ENCODE measurements around the gene COPZ1. TPM values are rescaled to one million over a fixed set of nuclear protein-coding genes. Genes with fewer than 3 reads are reported as not detected.

COPZ1 gene
- total RNA-seq, 4 donors from 2014 or later: 91.8 to 145 (median 107) TPM

DNA sequence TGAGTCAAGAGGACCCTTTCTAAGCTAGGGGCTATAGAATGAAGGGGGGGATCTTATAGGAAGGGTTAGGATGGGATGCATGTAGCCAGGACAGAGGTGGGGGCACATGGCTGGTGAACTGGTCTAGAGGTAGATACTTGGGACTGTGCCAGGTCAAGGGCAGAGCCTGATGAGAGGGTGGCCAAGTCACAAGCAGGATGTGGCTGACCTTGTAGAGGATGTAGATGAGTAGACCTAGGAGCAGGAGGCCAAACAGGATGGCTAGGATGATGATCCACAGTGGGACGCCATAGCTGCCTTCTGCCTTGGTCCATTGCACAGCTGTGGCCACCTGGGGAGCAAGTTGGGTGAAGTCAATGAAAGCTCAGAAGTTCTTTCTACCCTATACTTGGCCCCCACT, 72.2 kb downstream of the COPZ1 start:
- ATAC-seq (no peak), DNase-seq (no peak)
- Histone ChIP-seq H3K9me3 (no peaks in the 10 kb centered on the region), H3K4me1 (no peaks in the 10 kb centered on the region), H3K27ac (no peak overlapping the region), H3K27me3 (no peaks in the 10 kb centered on the region), H3K4me3 (no peak overlapping the region), H3K36me3 (peaks cover 0 to 54% of the 10 kb centered on the region in 2 donors)
- intact Hi-C loops (cut with DNase I; ENCODE audit: low total_unique reads): no loop called here
- TF ChIP-seq, protein P1, sequence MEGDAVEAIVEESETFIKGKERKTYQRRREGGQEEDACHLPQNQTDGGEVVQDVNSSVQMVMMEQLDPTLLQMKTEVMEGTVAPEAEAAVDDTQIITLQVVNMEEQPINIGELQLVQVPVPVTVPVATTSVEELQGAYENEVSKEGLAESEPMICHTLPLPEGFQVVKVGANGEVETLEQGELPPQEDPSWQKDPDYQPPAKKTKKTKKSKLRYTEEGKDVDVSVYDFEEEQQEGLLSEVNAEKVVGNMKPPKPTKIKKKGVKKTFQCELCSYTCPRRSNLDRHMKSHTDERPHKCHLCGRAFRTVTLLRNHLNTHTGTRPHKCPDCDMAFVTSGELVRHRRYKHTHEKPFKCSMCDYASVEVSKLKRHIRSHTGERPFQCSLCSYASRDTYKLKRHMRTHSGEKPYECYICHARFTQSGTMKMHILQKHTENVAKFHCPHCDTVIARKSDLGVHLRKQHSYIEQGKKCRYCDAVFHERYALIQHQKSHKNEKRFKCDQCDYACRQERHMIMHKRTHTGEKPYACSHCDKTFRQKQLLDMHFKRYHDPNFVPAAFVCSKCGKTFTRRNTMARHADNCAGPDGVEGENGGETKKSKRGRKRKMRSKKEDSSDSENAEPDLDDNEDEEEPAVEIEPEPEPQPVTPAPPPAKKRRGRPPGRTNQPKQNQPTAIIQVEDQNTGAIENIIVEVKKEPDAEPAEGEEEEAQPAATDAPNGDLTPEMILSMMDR (IDR thresholded peaks at IDR 0.05 in 4 of 5, conservative IDR thresholded peaks at IDR 0.05 in 1 of 5): no peak
- TF ChIP-seq POLR2A (IDR thresholded peaks at IDR 0.05): no peak
- in situ Hi-C loops (cut with MboI; ENCODE audit: low sequenced_read_pairs in 4 of 4): loop anchor here in 2 of 4 donors (5.0 kb wide), 2 partner anchors 40 to 45 kb away; no protein-coding TSS in a partner anchor

DNA sequence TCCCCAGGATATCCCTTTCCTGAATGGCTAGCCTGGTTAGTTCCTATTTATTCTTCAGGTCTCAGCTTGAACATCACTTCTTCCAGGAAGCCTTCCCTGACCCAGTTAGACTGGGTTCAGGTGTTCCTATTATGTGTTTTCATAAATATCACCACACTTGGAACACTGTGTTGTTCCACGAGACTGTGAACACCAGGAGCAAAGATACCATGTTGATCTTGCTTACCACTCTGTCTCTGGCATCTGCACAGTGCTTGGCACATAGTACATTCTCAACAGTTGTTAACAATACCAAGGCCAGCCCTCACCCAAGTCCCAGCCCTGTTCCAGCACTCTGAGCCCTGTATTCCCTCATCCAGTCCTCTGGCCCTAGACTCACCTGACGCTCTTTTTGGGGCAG, 73.3 kb downstream of the COPZ1 start:
- in situ Hi-C loops (cut with MboI; ENCODE audit: low sequenced_read_pairs in 4 of 4): loop anchor here in 2 of 4 donors (5.0 kb wide), 2 partner anchors 39 to 44 kb away; no protein-coding TSS in a partner anchor

DNA sequence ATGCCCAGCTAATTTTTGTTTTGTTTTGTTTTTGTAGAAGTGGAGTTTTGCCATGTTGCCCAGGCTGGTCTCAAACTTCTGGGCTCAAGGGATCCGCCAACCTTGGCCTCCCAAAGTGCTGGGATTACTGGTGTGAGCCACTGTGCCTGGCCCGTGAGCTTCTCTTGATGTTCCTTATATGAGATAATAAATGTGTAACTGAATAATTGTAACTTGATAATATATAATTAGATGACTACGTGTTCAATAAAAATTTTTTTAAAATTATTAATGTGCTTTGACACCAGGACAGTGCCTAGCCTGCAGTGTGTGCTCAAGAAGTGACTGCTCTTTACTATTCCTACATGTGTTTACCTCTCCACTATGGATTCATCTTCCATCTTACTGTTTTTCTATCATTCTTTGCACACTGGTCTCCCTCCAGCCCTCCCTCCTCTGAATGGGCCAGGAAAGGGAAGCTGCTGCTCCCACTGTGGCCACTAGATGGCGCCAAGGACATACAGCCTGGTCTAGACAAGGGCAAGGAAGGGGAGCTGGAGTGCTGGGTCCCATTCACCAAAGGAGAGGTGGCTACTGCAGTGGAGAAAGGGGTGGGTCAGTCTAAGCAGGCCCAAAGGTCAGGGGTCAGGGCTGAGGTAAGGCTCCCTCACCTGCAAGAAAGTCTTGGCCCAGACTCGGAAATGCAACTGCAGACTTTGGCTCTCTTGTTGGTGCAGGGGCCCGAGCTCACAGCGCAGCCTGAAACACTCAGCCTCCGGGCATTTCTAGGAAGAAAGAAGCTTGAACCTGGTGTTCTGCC, 74.3 kb downstream of the COPZ1 start:
- TF ChIP-seq, protein P1 (IDR thresholded peaks at IDR 0.05 in 4 of 5, conservative IDR thresholded peaks at IDR 0.05 in 1 of 5): peak; percentile 95 to 99 (median 95)
- no peak for TF ChIP-seq POLR2A (IDR thresholded peaks at IDR 0.05)
- H3K4me3 ChIP-seq: no peak overlapping the region
- intact Hi-C loops (cut with DNase I; ENCODE audit: low total_unique reads): loop anchor here (1.0 kb wide), 1 partner anchor 40 kb away; no protein-coding TSS in a partner anchor
- H3K9me3 ChIP-seq: no peaks in the 10 kb centered on the region
- H3K27ac ChIP-seq: no peak overlapping the region
- H3K36me3 ChIP-seq: peaks cover 0 to 72% of the 10 kb centered on the region in 2 donors
- ATAC-seq: peak; percentile 69 to 89
- in situ Hi-C loops (cut with MboI; ENCODE audit: low sequenced_read_pairs in 4 of 4): loop anchor here in 2 of 4 donors (5.0 kb wide), 2 partner anchors 38 to 43 kb away; no protein-coding TSS in a partner anchor
- H3K4me1 ChIP-seq: no peaks in the 10 kb centered on the region
- no peaks in the 10 kb centered on the region for H3K27me3 ChIP-seq
- DNase-seq: peak in 1 of 2 donors; percentile 78

More for the DNA sequence above, 73.3 kb downstream of the COPZ1 start:
- ATAC-seq (no peak), DNase-seq (no peak)
- Histone ChIP-seq H3K27me3 (no peaks in the 10 kb centered on the region), H3K27ac (no peak overlapping the region), H3K9me3 (no peaks in the 10 kb centered on the region), H3K4me3 (no peak overlapping the region), H3K36me3 (peaks cover 0 to 63% of the 10 kb centered on the region in 2 donors), H3K4me1 (no peaks in the 10 kb centered on the region)
- TF ChIP-seq, protein P1 (IDR thresholded peaks at IDR 0.05 in 4 of 5, conservative IDR thresholded peaks at IDR 0.05 in 1 of 5): no peak
- no peak for TF ChIP-seq POLR2A (IDR thresholded peaks at IDR 0.05)
- intact Hi-C loops (cut with DNase I; ENCODE audit: low total_unique reads): no loop called here

DNA sequence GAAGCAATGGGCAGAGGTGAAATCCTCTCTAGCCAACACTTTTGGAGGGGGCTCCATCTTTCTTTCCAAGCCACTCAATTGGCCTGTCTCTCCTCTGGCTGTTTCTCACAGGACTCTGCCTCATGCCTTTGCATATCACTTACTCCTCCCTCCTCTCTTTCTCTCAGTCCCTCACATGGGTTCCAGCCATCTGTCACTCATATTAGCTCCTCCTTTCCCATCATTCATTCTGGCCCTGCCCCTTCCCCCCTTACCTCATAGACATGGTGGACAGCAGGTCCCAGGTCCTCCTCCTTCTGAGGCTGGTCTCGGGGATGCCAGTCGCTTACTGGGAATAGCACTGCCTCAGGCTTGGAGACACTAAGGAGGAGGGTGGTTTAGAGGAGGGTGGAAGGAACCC, 76.2 kb downstream of the COPZ1 start:
- no peak overlapping the region for H3K27ac ChIP-seq
- intact Hi-C loops (cut with DNase I; ENCODE audit: low total_unique reads) (no loop called here), in situ Hi-C loops (cut with MboI; ENCODE audit: low sequenced_read_pairs in 4 of 4) (loop anchor here in 2 of 4 donors (5.0 kb wide), 2 partner anchors 36 to 41 kb away; no protein-coding TSS in a partner anchor)
- no peaks in the 10 kb centered on the region for H3K4me1 ChIP-seq
- peaks cover 0 to 83% of the 10 kb centered on the region in 2 donors for H3K36me3 ChIP-seq
- DNase-seq (no peak), ATAC-seq (no peak)
- H3K4me3 ChIP-seq: no peak overlapping the region
- H3K27me3 ChIP-seq: no peaks in the 10 kb centered on the region
- H3K9me3 ChIP-seq: no peaks in the 10 kb centered on the region
- TF ChIP-seq, protein P1 (IDR thresholded peaks at IDR 0.05 in 4 of 5, conservative IDR thresholded peaks at IDR 0.05 in 1 of 5): no peak
- no peak for TF ChIP-seq POLR2A (IDR thresholded peaks at IDR 0.05)

MicroRNA genes within 50 kb of the gene (microRNA counts, 767-probe panel; counts per million panel counts)
- 6,358 to 7,438 counts per million in 2 donors for microRNA hsa-miR-148b-3p

Small RNA genes lying within 50 kb of the gene (microRNA-seq; reads per million reads assigned to microRNA genes)
- gene MIR148B (ENCODE audit: borderline replicate concordance in 2 of 2): 83.7 to 95.8 reads per million in 2 donors

Other genes with a start within 250 kb of the COPZ1 start
- 10 to 100 TPM; 25.3 to 51.8 (median 35.4) TPM for gene SMUG1, start 136.1 kb upstream of the COPZ1 start, total RNA-seq
- gene CBX5, start 45.0 kb upstream of the COPZ1 start, total RNA-seq: 1 to 10 TPM; 7.9 to 8.9 (median 8.1) TPM
- gene HNRNPA1, start 44.4 kb upstream of the COPZ1 start, total RNA-seq: 100 to 1,000 TPM; 146 to 412 (median 186) TPM
- 1 to 10 TPM in 2 of 4 donors, under 1 TPM in 1, not detected in 1; 0.64 to 8.0 (median 1.8) TPM for gene NFE2, start 24.1 kb upstream of the COPZ1 start, total RNA-seq
- gene GPR84, start 39.4 kb downstream of the COPZ1 start, total RNA-seq: under 1 TPM in 2 of 4 donors, not detected in 2; 0.49 to 0.51 TPM
- 10 to 100 TPM in 3 of 4 donors, 1 to 10 TPM in 1; 3.3 to 21.0 (median 18.3) TPM for gene ZNF385A, start 59.6 kb downstream of the COPZ1 start, total RNA-seq
- gene ITGA5, start 94.1 kb downstream of the COPZ1 start, total RNA-seq: 10 to 100 TPM; 26.5 to 34.1 (median 30.9) TPM
- not detected for gene GTSF1, start 148.5 kb downstream of the COPZ1 start, total RNA-seq
- gene NCKAP1L, start 172.6 kb downstream of the COPZ1 start, total RNA-seq: 1 to 10 TPM in 3 of 4 donors, under 1 TPM in 1; 0.85 to 4.1 (median 3.9) TPM
- 1 to 10 TPM in 1 of 4 donors, under 1 TPM in 2, not detected in 1; 0.42 to 1.5 (median 0.63) TPM for gene PDE1B, start 224.5 kb downstream of the COPZ1 start, total RNA-seq

Measured in gastrocnemius medialis (tissue), 4 donors.